Measurements from ENCODE around the gene NTRK1.

DNA sequence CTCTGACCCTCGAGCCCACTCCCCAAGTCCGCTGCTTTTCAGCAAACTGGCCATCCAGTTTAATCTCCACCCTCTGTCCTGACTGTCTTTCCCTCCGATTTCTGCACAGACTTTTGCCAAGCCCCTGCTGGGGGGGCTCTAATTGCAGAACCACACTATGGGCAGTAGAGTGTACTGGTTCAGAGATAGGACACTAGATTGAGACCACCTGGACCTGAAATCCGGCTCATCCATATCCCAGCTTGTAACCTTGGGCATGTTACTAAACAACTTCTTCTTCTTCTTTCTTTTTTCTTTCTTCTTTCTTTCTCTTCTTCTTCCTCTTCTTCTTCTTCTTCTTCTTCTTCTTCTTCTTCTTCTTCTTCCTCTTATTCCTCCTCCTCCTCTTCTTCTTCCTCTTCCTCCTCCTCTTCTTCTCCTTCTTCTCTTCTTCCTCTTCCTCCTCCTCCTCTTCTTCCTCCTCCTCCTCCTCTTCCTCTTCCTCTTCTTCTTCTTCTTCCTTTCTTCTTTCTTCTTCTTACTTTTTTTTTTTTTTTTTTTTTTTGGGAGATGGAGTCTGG lies 67.5 kb downstream of the NTRK1 start:
- TF ChIP-seq ARNTL (CRISPR knock-in tag; IDR thresholded peaks at IDR 0.05; ENCODE audit: borderline replicate concordance, low read depth) (no peak), RARB (CRISPR knock-in tag; IDR thresholded peaks at IDR 0.05) (no peak), OSR1 (CRISPR knock-in tag; IDR thresholded peaks at IDR 0.05) (no peak), ZNF8 (CRISPR knock-in tag; IDR thresholded peaks at IDR 0.05) (no peak), SNAI2 (CRISPR knock-in tag; IDR thresholded peaks at IDR 0.05) (no peak), ZFP30 (CRISPR knock-in tag; IDR thresholded peaks at IDR 0.05) (no peak)
- TF ChIP-seq, protein P1, sequence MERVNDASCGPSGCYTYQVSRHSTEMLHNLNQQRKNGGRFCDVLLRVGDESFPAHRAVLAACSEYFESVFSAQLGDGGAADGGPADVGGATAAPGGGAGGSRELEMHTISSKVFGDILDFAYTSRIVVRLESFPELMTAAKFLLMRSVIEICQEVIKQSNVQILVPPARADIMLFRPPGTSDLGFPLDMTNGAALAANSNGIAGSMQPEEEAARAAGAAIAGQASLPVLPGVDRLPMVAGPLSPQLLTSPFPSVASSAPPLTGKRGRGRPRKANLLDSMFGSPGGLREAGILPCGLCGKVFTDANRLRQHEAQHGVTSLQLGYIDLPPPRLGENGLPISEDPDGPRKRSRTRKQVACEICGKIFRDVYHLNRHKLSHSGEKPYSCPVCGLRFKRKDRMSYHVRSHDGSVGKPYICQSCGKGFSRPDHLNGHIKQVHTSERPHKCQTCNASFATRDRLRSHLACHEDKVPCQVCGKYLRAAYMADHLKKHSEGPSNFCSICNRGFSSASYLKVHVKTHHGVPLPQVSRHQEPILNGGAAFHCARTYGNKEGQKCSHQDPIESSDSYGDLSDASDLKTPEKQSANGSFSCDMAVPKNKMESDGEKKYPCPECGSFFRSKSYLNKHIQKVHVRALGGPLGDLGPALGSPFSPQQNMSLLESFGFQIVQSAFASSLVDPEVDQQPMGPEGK (CRISPR knock-in tag; IDR thresholded peaks at IDR 0.05; ENCODE audit: borderline replicate concordance) = no peak

Data from SK-N-SH treated with all-trans-retinoic acid at 6 μM for 48 hours (cell line).